Lower lobe of right lung (tissue), 2 donors: Measurements from ENCODE around the gene EN2. TPM values are rescaled to one million over a fixed set of nuclear protein-coding genes. Genes with fewer than 3 reads are reported as not detected.

Experiments
- ATAC-seq, 2 donors: fragments of 200-7000 bp; cut with Tn5 transposase; one replicate each; pipeline ENCODE4 v1.9.1; 2020 to 2022; ENCODE audit warnings: mild to moderate bottlenecking in 2 of 2, moderate library complexity in 2 of 2
- DNase-seq: peaks from one replicate; pipeline ENCODE4 v3.0.0-alpha.2; 2020
- H3K27ac ChIP-seq: fragments of 200-600 bp; one replicate; pipeline ENCODE4 v1.8.0; 2022
- H3K27me3 ChIP-seq: fragments of 200-600 bp; one replicate; pipeline ENCODE4 v1.8.0; 2022; ENCODE audit warnings: low read depth
- H3K36me3 ChIP-seq: fragments of 200-600 bp; one replicate; pipeline ENCODE4 v1.8.0; 2022; ENCODE audit warnings: mild to moderate bottlenecking
- H3K4me1 ChIP-seq: fragments of 200-600 bp; one replicate; pipeline ENCODE4 v1.8.0; 2022
- H3K4me3 ChIP-seq: fragments of 200-600 bp; one replicate; pipeline ENCODE4 v1.8.0; 2022; ENCODE audit warnings: mild to moderate bottlenecking
- H3K9me3 ChIP-seq: fragments of 200-600 bp; one replicate; pipeline ENCODE4 v1.8.0; 2022
- CTCF ChIP-seq: fragments of 200-600 bp; IDR thresholded peaks from one replicate; pipeline ENCODE4 v1.8.0; 2022; ENCODE audit warnings: antibody characterized with exemption, mild to moderate bottlenecking
- intact Hi-C: fragments of 100-400 bp; cut with DNase I; formaldehyde crosslinking; loops from one replicate; pipeline ENCODE4 v1.11.0; 2022
- total RNA-seq: library from RNA; stranded (reverse); fragmentation: NEBNext Ultra II Directional; extraction: Animal tissue kit (Norgen Biotek cat#: 25700); gene quantifications from one replicate; pipeline ENCODE4 v1.2.1, GENCODE V29; 2021
- donor health status: DM: no; HTN: yes; CAD: no; lungs with severe emphysema.

Gene EN2
- total RNA-seq, 1 donor from 2014 or later: not detected

DNA sequence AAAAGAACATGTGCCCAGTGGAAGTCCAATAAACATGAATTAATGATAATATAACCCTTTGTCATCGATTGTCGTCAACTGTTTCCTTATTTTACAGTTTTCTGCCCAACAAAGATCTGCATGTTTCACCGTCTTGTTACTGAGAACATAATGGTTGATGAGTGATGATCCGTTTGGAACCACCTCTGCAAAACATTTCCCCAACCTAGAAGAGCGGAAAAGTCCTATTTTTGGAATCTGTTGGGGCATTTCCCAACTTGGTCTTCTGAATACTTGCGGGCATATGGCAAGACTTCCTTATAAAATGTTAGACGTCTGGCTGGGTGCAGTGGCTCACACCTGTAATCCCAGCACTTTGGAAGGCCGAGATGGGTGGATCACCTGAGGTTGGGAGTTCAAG lies 56.4 kb downstream of the EN2 start:
- ATAC-seq (no peak), DNase-seq (no peak)
- no peak overlapping the region for H3K27ac ChIP-seq
- no peaks in the 10 kb centered on the region for H3K9me3 ChIP-seq
- peaks cover 8% of the 10 kb centered on the region for H3K4me1 ChIP-seq
- H3K27me3 ChIP-seq: peaks cover 74% of the 10 kb centered on the region
- no peak overlapping the region for H3K4me3 ChIP-seq
- no peak for TF ChIP-seq CTCF
- intact Hi-C loops: no loop called here
- no peaks in the 10 kb centered on the region for H3K36me3 ChIP-seq

Other genes starting within 250 kb of the EN2 start
- 70.9 TPM for gene INSIG1, start 160.3 kb upstream of the EN2 start, total RNA-seq
- gene CNPY1, start 88.4 kb downstream of the EN2 start, total RNA-seq: not detected
- 67.2 TPM for gene RBM33, start 186.5 kb downstream of the EN2 start, total RNA-seq